Lung (tissue), 12 donors: Measurements from ENCODE around the gene ZNF783. TPM values are rescaled to one million over a fixed set of nuclear protein-coding genes. Genes with fewer than 3 reads are reported as not detected.
"Not testable (repeated sequence)": the region's sequence is repeated elsewhere in the genome, so short reads cannot be mapped to it uniquely, and the experiment has no call there.

ENCODE experiments used
- ATAC-seq: fragments of 200-7000 bp; cut with Tn5 transposase; one replicate; pipeline ENCODE4 v1.9.1; 2020; ENCODE audit warnings: moderate number of reproducible peaks; ENCODE audit not compliant: insufficient read depth, low FRiP score
- DNase-seq, 3 donors: peaks; one replicate each; pipeline ENCODE4 v3.0.0-alpha.2; 2013 to 2017
- H3K27ac ChIP-seq, 2 donors: one replicate each; pipeline ENCODE4 v1.5.1; 2013; ENCODE audit warnings: mild to moderate bottlenecking in 2 of 2, moderate library complexity in 2 of 2, control low read depth in 1 of 2, inconsistent platforms in 1 of 2, low read depth in 1 of 2, low read length in 1 of 2
- H3K27me3 ChIP-seq, 3 donors: one replicate each; pipeline ENCODE4 v1.5.1; 2013; ENCODE audit warnings: low read length in 2 of 3; ENCODE audit not compliant: control insufficient read depth in 3 of 3, insufficient read depth in 3 of 3
- H3K36me3 ChIP-seq, 4 donors: one replicate each; pipeline ENCODE4 v1.5.1; 2013; ENCODE audit warnings: low read length in 4 of 4, mild to moderate bottlenecking in 1 of 4, moderate library complexity in 1 of 4; ENCODE audit not compliant: control insufficient read depth in 4 of 4, insufficient read depth in 4 of 4
- H3K4me1 ChIP-seq, 5 donors: one replicate each; pipeline ENCODE4 v1.5.1; 2013; ENCODE audit warnings: low read length in 5 of 5, mild to moderate bottlenecking in 2 of 5, moderate library complexity in 1 of 5; ENCODE audit not compliant: control insufficient read depth in 5 of 5, insufficient read depth in 5 of 5
- H3K4me3 ChIP-seq: one replicate; pipeline ENCODE4 v1.5.1; 2013; ENCODE audit warnings: mild to moderate bottlenecking, control low read depth, moderate library complexity
- H3K9ac ChIP-seq, 2 donors: one replicate each; pipeline ENCODE4 v1.5.1; 2013; ENCODE audit warnings: low read length in 2 of 2, control low read depth in 1 of 2; ENCODE audit not compliant: insufficient read depth in 1 of 2
- H3K9me3 ChIP-seq, 4 donors: one replicate each; pipeline ENCODE4 v1.5.1; 2013; ENCODE audit warnings: low read length in 3 of 4, mild to moderate bottlenecking in 1 of 4, moderate library complexity in 1 of 4; ENCODE audit not compliant: control insufficient read depth in 4 of 4, insufficient read depth in 3 of 4
- WGBS, 2 donors: extraction: QIAGEN DNeasy Blood & Tissue Kit; methylation state at CpG; one replicate each; pipeline ENCODE4 v1.1.7; 2013; 5-methylcytosine and 5-hydroxymethylcytosine counted together
- polyA plus RNA-seq, 2 donors: library from polyadenylated mRNA; stranded (reverse); fragments of 200-250 nt; gene quantifications; one replicate each; pipeline ENCODE4 v1.2.1, GENCODE V29; 2013
- total RNA-seq, 2 donors: library from RNA; depleted of rRNA in 1 of 2; stranded (reverse); fragments of >200 nt in 1 of 2; gene quantifications; one replicate each; pipeline ENCODE4 v1.2.1, GENCODE V29; 2014 to 2021
- TF ChIP-seq, protein P1 (sequence below): IDR thresholded peaks from 2 replicates; pipeline ENCODE4 v1.5.1; 2012; ENCODE audit warnings: mild to moderate bottlenecking; ENCODE audit errors: control extremely low read depth, extremely low read depth
- donor health status: control.
- donor health status: control.
- donor health status: Bipolar disorder and iron deficiency.
- donor health status: healthy.
- donor health status: DM: yes; HTN: yes; CAD: no.

Gene ZNF783
- total and polyA plus RNA-seq, 4 donors = 6.2 to 16.3 (median 7.7) TPM

DNA sequence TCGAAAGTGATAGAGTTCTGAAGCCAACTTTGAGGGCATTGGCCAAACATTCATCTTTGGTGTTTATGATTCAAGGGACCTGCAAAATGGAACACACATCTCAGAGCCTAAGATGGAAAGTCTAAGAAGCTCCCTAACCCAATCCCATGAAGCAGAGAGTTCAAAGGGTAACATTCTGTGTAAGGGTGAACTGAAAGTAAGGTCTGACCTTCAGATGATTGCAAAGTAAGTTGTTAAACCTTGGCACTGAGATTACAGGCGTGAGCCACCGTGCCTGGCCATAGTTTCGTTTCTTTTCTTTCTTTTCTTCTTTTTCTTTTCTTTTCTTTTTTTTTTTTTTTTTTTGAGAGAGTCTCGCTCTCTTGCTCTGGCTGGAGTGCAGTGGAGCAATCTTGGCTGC, 20.3 kb upstream of the ZNF783 start:
- 97% methylated on average over 5 of the region's 5 CpGs for WGBS, 2 donors
- no peak for ATAC-seq
- TF ChIP-seq, protein P1, sequence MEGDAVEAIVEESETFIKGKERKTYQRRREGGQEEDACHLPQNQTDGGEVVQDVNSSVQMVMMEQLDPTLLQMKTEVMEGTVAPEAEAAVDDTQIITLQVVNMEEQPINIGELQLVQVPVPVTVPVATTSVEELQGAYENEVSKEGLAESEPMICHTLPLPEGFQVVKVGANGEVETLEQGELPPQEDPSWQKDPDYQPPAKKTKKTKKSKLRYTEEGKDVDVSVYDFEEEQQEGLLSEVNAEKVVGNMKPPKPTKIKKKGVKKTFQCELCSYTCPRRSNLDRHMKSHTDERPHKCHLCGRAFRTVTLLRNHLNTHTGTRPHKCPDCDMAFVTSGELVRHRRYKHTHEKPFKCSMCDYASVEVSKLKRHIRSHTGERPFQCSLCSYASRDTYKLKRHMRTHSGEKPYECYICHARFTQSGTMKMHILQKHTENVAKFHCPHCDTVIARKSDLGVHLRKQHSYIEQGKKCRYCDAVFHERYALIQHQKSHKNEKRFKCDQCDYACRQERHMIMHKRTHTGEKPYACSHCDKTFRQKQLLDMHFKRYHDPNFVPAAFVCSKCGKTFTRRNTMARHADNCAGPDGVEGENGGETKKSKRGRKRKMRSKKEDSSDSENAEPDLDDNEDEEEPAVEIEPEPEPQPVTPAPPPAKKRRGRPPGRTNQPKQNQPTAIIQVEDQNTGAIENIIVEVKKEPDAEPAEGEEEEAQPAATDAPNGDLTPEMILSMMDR = no peak

DNA sequence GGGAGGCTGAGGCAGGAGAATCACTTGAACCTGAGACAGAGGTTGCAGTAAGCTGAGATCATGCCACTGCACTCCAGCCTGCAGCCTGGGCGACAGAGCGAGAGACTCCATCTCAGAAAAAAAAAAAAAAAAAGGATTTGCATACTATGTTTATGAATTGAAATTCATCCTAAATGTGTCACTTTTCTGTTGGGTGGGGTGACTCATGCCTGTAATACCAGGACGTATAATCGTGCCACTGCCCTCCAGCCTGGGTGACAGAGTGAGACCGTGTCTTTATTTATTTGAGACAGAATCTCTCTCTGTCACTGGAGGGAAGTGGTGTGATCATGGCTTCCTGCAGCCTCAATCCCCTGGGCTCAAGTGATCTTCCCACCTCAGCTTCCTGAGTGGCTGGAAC, 16.8 kb upstream of the ZNF783 start:
- no peaks in the 10 kb centered on the region for H3K9me3 ChIP-seq
- H3K27me3 ChIP-seq = no peaks in the 10 kb centered on the region
- TF ChIP-seq, protein P1 = no peak
- no peak overlapping the region for H3K4me3 ChIP-seq
- no peak overlapping the region for H3K27ac ChIP-seq
- H3K36me3 ChIP-seq = peaks cover 0 to 6% (median 1%) of the 10 kb centered on the region in 4 donors
- peaks cover 0 to 7% (median 3%) of the 10 kb centered on the region in 5 donors for H3K4me1 ChIP-seq
- H3K9ac ChIP-seq = no peak overlapping the region
- DNase-seq (no peak), ATAC-seq (no peak)
- 60 to 61% methylated on average over 5 of the region's 5 CpGs for WGBS, 2 donors

More for the DNA sequence above, 20.3 kb upstream of the ZNF783 start:
- no peak for DNase-seq
- H3K4me1 ChIP-seq = peaks cover 0 to 10% (median 6%) of the 10 kb centered on the region in 5 donors
- no peak overlapping the region for H3K9ac ChIP-seq
- no peaks in the 10 kb centered on the region for H3K9me3 ChIP-seq
- no peak overlapping the region for H3K4me3 ChIP-seq
- H3K27ac ChIP-seq = no peak overlapping the region
- H3K27me3 ChIP-seq = no peaks in the 10 kb centered on the region
- no peaks in the 10 kb centered on the region for H3K36me3 ChIP-seq

DNA sequence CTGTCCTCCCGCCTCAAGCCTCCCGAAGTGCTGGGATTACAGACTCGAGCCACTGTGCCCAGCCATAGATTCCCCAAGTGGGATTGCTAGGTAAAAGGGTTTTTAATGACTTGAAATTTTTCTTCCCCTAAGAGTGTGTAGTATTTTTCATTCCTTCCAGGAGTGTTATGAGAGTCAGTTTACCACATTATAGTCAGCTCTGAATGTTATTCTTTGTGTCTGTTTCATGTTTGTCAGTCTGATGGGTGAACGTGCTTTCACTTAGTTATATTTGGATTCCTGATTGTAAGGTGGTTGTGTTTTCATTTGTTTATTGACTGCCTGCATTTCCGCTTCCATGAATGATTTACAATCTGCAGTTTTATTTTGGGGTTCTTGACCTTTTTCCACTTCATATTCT, 16.3 kb upstream of the ZNF783 start:
- no peaks in the 10 kb centered on the region for H3K27me3 ChIP-seq
- no peak for ATAC-seq
- 88 to 94% methylated on average over 5 of the region's 5 CpGs for whole genome bisulfite sequencing, 2 donors
- H3K9ac ChIP-seq = no peak overlapping the region
- H3K27ac ChIP-seq = no peak overlapping the region
- no peaks in the 10 kb centered on the region for H3K9me3 ChIP-seq
- peaks cover 0 to 11% (median 6%) of the 10 kb centered on the region in 4 donors for H3K36me3 ChIP-seq
- TF ChIP-seq, protein P1 = no peak
- no peak for DNase-seq
- no peak overlapping the region for H3K4me3 ChIP-seq
- peaks cover 0 to 3% (median under 1%) of the 10 kb centered on the region in 5 donors for H3K4me1 ChIP-seq

DNA sequence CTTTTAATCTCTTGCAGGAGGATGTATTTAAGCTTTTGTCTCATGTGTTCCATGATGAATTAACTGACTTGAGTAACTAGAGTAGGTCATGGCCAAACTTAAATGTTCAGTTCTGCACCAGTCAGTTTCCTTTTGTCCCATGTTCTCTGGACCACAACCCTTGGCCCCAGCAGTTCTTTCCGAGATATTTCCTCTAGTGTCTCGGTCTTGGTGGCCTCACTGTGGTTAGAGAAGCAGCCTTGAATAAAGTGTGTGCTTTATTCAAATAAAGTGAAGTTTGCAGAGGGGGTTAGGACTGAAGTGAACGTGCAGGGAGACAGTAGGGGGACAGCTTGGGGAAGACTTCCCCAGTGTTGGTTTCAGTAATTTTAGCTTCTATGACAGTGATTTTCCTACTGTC, 13.2 kb upstream of the ZNF783 start:
- H3K27ac ChIP-seq = no peak overlapping the region
- no peaks in the 10 kb centered on the region for H3K27me3 ChIP-seq
- H3K4me1 ChIP-seq = peaks cover 0 to 3% (median 0%) of the 10 kb centered on the region in 5 donors
- DNase-seq (no peak), ATAC-seq (no peak)
- 49 to 60% methylated on average over 3 of the region's 3 CpGs for WGBS, 2 donors
- TF ChIP-seq, protein P1 = no peak
- no peak overlapping the region for H3K9ac ChIP-seq
- H3K9me3 ChIP-seq = no peaks in the 10 kb centered on the region
- H3K36me3 ChIP-seq = peaks cover 19 to 30% (median 22%) of the 10 kb centered on the region in 4 donors
- no peak overlapping the region for H3K4me3 ChIP-seq

DNA sequence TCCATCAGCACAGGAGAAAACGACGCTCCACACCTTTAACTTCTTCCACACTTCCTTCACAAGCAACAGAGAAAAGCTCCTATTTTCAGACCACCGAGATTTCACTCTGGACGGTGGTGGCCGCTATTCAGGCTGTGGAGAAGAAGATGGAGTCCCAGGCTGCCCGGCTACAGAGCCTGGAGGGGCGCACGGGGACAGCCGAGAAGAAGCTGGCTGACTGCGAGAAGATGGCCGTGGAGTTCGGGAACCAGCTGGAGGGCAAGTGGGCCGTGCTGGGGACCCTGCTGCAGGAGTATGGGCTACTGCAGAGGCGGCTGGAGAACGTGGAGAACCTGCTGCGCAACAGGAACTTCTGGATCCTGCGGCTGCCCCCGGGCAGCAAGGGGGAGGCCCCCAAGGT, 11.8 kb upstream of the ZNF783 start:
- not testable (repeated sequence) for H3K27ac ChIP-seq
- 94 to 95% methylated on average over 18 of the region's 18 CpGs for WGBS, 2 donors

More for the DNA sequence above, 11.8 kb upstream of the ZNF783 start:
- not testable (repeated sequence) for DNase-seq, H3K9me3 ChIP-seq, H3K27me3 ChIP-seq, H3K9ac ChIP-seq, H3K4me3 ChIP-seq, H3K4me1 ChIP-seq, ATAC-seq
- H3K36me3 ChIP-seq = peaks cover 23 to 41% (median 29%) of the 10 kb centered on the region in 4 donors
